Cardiac septum (tissue), 1 donor: Measurements from ENCODE around the gene HLA-DMB. TPM values are rescaled to one million over a fixed set of nuclear protein-coding genes. Genes with fewer than 3 reads are reported as not detected.

ENCODE experiments used
- DNase-seq: peaks from one replicate; pipeline ENCODE4 v3.0.0-alpha.2; 2020; ENCODE audit warnings: low spot score
- intact Hi-C: fragments of 100-400 bp; cut with DNase I; formaldehyde crosslinking; loops from one replicate; pipeline ENCODE4 v1.14.0; 2022
- long read RNA-seq: library from polyadenylated mRNA; unstranded; transcript quantifications from one replicate; pipeline ENCODE4 v2.0.0, GENCODE V29; 2021
- total RNA-seq: library from RNA; stranded (reverse); fragmentation: NEBNext Ultra II Directional; extraction: Animal tissue kit (Norgen Biotek cat#: 25700); gene quantifications from one replicate; pipeline ENCODE4 v1.2.1, GENCODE V29; 2021
- donor health status: DM: no; HTN: no; CAD: no.

HLA-DMB gene
- 7.9 TPM for total RNA-seq
- long read RNA-seq, transcript HLA-DMB-258 (6 exons, 1,397 nt) = major isoform, 5 of 6 reads
- long read RNA-seq, partial matches to known transcripts = 0 of 6 reads
- long read RNA-seq, other reads (novel, unspliced or antisense) = 0 of 6 reads

DNA sequence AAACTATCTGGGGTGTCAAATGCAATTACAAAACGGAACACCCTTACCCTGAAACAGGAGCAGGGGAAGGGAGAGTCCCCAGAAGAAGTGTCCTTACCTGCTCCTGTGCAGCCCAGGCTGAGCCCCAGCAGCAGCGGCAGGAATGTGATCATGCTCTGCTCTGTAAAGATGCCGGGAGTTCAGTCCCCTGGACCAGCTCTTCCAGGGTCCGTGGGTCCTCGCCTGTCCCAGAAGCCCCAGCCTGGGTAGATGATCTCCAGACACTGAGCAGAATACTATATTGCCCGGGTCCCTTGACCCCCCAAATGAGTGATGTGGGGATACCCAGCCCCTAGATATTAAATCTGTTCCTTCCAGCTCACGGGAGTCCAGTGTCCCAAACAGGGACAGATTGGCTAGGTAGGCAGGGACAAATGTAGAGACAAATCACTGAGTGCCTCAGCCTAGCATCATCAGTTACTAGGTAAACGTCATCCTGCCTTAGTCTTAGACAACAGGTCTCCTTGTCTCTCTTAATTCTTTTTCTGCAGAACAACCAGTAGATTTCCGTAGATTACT lies at the start of gene HLA-DMB:
Gene HLA-DMB, minus strand, starts transcription at position 373 of the 558 bp plus-strand sequence. Its CDS starts 221 bp downstream, at position 152.
- no peak for DNase-seq
- intact Hi-C loops = no loop called here

DNA sequence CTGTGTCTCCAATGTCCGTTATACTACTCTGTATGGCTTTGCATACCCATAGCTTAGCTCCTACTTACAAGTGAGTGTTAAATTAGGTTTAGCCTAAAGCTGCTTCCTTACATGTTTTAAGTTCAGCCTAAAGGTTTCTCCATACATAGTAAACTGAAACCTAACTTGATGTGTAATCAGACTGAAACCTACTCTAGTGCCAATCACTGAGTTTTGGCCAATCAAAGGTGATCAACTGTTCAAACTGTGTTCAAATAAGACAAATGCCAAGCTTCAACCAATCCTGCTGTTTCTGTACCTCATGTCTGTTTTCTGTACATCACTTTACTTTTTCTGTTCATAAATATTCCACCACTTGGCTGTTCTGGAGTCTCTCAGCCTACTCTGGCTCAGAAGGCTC lies 48.5 kb upstream of the HLA-DMB start:
- DNase-seq = no peak
- intact Hi-C loops = loop anchor here (5.0 kb wide), 1 partner anchor 37 kb away; the partner anchor contains the start of gene HLA-DMA

DNA sequence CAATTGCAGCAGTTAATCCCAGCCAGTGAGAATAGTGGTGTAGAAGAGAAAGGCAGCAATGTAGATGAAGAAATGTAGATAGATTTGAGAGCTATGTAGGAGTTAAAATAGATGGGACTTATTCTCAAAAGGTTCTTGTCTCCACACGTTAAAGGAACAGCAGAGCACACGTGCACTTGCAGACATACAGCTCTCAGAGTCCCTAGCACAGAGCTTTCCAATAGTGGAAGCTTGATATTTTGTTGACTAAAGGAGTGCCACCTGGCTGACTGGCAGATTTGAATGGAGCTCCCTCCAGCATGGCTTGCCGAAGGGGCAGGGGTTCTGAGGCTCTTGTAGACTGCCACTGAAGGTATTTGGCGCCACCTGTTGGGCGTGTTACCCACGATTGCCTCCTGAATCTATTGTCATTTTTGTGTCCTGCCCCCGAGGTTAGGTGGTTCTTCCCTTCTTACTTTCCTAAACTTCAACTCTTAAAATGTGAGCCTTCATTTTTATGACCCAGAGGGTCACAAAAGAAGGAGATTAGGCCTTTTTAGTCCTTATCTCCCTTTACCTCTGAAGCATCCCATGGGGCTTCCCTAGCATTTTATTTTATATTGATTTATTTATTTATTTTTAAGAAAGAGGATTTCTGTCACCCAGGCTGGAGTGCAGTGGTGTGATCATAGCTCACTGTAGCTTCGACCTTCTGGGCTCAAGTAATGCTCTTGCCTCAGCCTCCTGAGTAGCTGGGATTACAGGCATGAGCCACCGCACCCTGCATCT lies 44.0 kb upstream of the HLA-DMB start:
- intact Hi-C loops = loop anchor here (1.0 to 5.0 kb wide), 2 partner anchors 33 to 52 kb away; partner anchors contain the start of gene HLA-DMA
- peak; percentile 93 for DNase-seq

DNA sequence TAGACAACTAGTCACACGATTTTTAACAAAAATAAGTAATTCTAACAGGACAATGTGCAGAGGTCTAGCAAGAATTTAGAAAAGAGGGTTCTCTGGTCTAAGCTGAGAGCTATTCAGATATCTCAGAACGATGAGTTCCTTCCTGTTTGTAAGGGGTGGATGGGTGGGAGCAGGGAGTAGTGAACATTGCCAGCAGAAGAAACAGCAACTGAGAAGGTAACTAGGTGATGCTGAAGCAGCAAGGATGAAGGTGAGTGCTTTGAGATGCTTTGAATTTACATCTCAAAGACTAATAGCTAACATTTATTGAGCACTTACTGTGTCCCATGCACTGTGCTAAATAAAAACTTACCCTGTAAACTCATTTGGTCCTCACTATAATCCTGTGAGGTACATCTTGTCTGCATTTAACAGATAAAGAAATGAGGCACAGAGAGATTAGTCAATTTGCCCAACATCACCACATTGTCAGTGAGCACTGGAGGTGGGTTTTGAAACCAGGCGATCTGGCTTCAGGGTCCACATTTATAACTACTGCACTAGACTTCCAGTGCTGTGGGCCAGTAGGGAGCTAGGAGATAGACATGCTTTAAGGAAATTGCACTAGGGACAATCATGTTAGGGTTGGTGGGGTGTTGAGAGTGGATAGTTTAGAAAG lies 43.3 kb upstream of the HLA-DMB start:
- intact Hi-C loops = loop anchor here (1.0 kb wide), 1 partner anchor 51 kb away; no protein-coding TSS in a partner anchor
- DNase-seq = no peak

DNA sequence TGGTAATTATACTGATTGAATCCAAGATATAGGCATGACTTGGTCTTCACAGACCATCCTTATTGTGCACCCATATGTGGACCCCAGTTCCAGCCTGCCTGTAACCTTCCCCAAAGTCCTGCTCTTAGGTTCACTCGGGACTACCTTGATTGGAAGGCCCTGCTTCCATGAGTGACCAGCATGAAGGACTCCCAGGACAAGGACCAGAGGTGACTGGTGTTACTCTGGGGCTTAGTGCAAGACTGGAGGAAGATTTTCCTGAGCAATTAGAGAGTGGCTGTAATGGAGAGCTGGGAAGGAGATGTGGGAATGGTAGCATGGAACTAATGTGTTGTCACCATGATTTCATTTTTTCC lies 42.6 kb upstream of the HLA-DMB start:
- DNase-seq = no peak
- intact Hi-C loops = no loop called here

DNA sequence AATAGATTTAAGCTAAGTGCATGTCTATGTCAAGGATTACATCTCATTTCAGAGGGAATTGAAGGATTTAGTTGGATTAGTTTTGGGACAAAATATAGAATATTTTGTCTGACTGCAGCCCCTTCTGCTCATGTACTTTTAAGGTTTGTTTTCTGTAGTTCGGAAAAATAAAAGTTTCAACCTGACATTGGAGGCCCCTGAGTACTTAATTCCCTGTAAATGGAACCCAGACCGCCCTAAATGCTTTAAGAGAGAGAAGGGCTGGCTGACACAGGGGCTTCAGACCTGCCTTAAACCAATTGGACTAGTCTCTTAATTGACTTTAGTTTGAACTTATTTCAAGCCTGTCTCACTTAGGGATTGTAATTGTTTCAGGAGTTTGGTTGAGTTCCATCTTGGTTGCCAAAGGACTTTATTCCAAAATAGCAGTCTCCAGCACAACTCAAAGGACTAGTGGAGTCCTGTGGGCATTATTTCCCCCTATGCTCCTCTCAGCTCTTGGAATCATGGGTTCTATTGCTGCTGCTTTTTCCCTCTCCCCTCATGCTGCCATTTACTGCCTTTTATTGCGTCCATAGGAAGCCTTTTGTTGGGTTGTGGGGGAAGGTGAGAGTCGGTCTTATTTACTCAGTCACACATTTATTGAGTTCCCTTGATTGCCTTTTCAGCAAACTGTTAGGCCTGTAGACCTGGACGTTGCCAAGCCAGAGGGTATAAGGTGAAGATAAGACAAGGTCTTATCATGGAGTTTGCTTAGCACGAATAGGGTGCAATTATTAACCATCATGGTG lies 42.1 kb upstream of the HLA-DMB start:
- no peak for DNase-seq
- intact Hi-C loops = no loop called here

DNA sequence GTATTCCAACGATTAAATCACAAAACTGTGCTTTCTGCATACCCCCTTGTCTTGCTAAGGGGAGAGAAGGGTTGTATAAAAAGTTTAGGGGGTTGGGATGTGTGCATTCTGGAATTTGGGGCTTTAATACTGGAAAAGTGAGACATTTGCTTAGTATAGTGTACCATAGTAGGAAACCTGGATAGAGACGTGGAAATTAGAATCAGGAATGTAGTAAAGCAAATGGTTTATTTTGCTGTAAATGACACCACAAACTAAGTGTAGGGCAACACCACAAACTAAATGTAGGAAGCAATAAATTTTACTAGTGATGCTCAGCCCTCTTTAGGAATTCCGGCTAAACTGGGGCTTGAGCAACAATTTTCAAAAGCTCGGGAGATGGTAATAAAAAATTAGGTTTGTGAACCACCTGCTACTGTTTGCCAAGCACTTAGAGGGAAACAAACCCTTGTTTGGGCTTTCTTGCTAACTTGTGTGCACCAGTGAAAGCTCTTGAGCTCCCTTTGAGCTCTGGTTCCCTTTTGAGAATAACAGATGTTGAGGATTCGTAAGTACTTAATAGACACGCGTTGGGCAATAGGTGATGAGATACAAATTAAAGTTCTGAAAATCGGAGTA lies 41.4 kb upstream of the HLA-DMB start:
- intact Hi-C loops = no loop called here
- no peak for DNase-seq

DNA sequence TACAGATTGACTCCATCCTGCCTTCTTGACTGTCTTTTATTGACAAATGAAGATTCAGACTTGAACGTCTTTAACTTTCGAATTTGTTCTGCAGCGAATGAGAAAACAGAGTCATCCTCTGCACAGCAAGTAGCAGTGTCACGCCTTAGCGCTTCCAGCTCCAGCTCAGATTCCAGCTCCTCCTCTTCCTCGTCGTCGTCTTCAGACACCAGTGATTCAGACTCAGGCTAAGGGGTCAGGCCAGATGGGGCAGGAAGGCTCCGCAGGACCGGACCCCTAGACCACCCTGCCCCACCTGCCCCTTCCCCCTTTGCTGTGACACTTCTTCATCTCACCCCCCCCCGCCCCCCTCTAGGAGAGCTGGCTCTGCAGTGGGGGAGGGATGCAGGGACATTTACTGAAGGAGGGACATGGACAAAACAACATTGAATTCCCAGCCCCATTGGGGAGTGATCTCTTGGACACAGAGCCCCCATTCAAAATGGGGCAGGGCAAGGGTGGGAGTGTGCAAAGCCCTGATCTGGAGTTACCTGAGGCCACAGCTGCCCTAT lies 39.7 kb upstream of the HLA-DMB start:
- no peak for DNase-seq
- intact Hi-C loops = no loop called here

DNA sequence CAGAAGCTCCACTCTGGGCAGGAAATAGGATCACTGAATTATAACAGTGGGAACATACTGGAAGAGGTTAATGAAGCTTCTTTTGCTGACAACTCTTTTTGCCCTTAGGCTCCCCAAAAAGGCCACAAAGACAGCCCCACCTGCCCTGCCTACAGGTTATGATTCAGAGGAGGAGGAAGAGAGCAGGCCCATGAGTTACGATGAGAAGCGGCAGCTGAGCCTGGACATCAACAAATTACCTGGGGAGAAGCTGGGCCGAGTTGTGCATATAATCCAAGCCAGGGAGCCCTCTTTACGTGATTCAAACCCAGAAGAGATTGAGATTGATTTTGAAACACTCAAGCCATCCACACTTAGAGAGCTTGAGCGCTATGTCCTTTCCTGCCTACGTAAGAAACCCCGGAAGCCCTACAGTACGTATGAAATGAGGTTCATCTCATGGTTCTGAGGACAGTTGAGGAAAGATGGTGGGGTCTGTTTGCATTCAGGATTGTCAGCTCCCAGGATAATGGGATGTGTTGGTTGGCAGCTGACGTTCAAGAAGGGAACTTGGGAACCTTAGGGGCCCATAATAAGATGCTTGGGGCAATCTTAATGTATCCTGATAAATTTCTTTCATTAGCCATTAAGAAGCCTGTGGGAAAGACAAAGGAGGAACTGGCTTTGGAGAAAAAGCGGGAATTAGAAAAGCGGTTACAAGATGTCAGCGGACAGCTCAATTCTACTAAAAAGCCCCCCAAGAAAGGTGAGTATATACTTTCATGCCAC lies 39.1 kb upstream of the HLA-DMB start:
- intact Hi-C loops = no loop called here
- no peak for DNase-seq

DNA sequence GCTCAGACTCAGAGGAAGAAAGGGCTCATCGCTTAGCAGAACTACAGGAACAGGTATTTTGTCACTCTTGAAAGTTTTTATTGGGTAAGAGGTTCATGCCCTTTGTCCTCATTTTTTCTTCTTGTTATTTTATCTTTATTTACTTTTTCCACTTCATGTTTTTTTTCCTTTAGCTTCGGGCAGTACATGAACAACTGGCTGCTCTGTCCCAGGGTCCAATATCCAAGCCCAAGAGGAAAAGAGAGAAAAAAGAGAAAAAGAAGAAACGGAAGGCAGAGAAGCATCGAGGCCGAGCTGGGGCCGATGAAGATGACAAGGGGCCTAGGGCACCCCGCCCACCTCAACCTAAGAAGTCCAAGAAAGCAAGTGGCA lies 37.1 kb upstream of the HLA-DMB start:
- intact Hi-C loops = no loop called here
- no peak for DNase-seq

DNA sequence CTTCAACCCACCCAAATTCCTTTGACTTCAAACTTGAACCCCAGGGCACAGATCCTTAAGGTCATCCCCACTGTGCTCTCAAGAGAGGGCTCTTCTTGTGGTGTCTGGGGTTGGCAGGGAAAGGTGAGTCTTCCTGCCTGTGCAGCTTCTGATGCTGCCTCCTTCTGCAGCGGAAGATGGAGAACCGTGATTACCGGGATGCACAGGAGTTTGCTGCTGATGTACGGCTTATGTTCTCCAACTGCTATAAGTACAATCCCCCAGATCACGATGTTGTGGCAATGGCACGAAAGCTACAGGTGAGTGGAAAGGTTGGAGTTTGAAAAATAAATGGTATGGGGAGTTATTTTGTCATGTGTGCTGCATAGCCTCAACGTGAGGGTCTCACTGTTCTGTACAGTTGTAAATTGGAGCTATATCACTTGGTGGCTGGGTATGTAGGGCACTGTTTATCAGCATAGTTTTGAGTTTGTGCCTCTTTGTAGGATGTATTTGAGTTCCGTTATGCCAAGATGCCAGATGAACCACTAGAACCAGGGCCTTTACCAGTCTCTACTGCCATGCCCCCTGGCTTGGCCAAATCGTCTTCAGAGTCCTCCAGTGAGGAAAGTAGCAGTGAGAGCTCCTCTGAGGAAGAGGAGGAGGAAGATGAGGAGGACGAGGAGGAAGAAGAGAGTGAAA lies 36.6 kb upstream of the HLA-DMB start:
- DNase-seq = no peak
- intact Hi-C loops = no loop called here

DNA sequence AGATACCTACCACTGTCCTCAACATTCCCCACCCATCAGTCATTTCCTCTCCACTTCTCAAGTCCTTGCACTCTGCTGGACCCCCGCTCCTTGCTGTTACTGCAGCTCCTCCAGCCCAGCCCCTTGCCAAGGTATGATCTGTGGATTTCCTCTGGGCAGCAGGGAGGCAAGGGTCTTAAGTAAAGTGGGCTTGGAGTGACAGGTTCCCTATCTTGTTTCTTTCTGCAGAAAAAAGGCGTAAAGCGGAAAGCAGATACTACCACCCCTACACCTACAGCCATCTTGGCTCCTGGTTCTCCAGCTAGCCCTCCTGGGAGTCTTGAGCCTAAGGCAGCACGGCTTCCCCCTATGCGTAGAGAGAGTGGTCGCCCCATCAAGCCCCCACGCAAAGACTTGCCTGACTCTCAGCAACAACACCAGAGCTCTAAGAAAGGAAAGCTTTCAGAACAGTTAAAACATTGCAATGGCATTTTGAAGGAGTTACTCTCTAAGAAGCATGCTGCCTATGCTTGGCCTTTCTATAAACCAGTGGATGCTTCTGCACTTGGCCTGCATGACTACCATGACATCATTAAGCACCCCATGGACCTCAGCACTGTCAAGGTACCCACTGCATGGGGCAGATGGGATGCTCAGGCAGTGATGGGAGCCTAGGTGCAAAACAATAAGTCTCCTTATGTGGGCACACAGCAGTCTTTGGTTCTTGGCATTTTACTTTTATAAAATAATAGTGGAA lies 35.7 kb upstream of the HLA-DMB start:
- DNase-seq = no peak
- intact Hi-C loops = no loop called here

DNA sequence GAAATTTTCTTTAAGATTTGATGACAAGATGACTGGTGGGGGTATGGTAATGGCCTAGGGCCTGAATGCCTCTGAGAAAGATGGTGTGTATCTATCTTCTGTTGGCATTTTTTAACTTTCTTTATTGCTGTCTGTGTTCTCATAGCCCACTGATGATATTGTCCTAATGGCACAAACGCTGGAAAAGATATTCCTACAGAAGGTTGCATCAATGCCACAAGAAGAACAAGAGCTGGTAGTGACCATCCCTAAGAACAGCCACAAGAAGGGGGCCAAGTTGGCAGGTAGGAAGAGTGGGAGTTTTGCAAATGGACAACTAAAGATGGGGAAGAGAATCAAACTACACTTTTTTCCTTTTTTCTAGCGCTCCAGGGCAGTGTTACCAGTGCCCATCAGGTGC lies 35.1 kb upstream of the HLA-DMB start:
- intact Hi-C loops = no loop called here
- no peak for DNase-seq

DNA sequence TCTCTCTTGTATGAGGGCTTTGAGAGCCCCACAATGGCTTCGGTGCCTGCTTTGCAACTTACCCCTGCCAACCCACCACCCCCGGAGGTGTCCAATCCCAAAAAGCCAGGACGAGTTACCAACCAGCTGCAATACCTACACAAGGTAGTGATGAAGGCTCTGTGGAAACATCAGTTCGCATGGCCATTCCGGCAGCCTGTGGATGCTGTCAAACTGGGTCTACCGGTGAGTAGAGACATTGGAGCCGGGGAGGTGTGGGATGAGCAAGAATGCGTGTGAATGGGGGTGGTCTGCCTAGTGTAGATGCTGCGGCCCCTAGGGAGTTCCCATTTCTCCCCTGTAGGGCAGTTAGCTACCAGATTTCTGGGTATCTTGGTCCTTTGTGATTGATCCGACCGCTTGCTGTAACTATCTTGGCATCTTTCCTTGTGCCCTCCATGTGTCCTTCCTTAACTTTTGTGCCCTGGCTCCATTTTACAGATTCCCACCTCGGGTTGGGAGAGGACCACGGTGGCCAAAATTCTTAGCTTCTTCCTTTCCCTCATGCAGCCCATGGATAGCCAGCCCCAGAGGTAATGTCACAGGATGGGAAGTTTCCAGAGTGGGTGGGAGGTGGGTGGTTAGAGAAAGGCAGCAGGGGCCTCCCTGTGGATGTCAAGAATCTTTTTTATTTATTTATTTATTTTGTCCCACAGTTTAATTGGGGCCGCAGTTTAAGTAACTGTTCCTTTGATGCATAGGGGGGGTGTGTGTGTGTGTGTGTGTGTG lies 33.9 kb upstream of the HLA-DMB start:
- intact Hi-C loops = no loop called here
- DNase-seq = no peak

DNA sequence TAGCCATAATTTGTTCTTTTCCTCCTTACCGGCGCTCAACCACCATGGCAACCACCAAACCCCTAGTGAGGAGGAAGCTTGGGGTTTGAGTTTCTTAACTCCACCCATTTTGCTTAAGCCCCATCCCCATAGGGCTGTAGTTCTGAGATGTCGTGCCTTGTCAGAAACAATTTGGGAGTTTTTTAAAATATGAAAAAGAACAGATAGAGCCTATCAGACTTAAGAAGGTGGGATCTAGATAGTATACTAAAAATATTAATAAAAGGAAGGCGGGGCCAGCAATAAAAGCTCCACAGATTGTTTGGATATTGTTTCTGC lies 33.1 kb upstream of the HLA-DMB start:
- no peak for DNase-seq
- intact Hi-C loops = no loop called here

DNA sequence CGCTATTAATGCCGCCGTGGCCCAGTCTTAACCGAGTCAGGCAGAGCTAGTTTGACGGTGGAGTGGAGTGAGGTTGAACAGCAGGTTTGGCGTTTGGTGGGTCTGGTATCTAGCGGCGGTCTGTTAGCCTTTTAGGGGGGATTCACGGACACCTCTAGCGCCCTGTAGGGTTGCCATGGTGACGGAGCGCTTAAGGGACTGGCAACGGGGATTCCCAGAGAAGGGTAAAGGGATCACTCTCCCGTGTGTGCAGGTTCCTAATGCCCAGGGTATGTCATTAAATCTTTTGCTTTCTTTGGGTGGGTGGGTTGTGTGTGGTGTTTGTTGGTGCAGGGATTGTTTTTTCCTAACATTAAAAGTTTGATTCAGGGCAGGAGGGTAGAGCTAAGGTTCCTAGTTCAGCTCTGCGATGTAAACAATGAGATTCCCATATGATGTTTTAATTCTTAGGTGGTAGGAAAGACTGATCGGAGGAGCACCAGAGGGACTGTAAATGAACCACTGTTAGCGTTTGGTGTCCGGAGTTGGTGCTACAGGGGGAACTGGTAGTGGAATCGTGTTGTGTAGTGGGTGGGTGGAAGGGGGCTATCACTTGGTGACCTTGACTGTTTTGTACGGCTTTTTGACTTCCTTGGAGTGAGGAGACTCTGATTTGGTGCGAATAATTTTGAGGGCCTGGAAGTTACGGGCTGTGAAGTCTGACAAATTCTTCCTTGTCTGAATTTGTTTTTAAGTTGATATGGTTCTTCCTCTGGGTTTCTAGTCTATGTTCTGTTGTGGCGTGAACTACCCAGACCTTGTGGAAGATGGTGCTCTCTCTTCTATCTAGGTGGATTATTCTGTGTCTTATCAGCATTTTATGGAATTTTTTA lies 32.6 kb upstream of the HLA-DMB start:
- intact Hi-C loops = no loop called here
- DNase-seq = no peak
